Right forelimb (tissue), 1 donor: ENCODE measurements around the gene CEP95.

Experiments used
- DNase-seq: peaks from one replicate; pipeline ENCODE4 v3.0.0-alpha.2; 2018

Gene CEP95

GRCh38 chr17:64527914-64528313 lies 21.1 kb downstream of the CEP95 start:
- no peak for DNase-seq

GRCh38 chr17:64529221-64529620 lies 22.4 kb downstream of the CEP95 start:
- DNase-seq: no peak

GRCh38 chr17:64531955-64532371 lies 25.2 kb downstream of the CEP95 start:
- no peak for DNase-seq

GRCh38 chr17:64532409-64532808 lies 25.6 kb downstream of the CEP95 start:
- no peak for DNase-seq

- no peak for DNase-seq
Measured at GRCh38 chr17:64533784-64534183, 27.0 kb downstream of the CEP95 start.

- no peak for DNase-seq
Measured at GRCh38 chr17:64534187-64534586, 27.4 kb downstream of the CEP95 start.

- no peak for DNase-seq
Measured at GRCh38 chr17:64535357-64535756, 28.6 kb downstream of the CEP95 start.

- no peak for DNase-seq
Measured at GRCh38 chr17:64536913-64537312, 30.1 kb downstream of the CEP95 start.

GRCh38 chr17:64537488-64537887 lies 30.7 kb downstream of the CEP95 start:
- DNase-seq: no peak

- DNase-seq: no peak
Measured at GRCh38 chr17:64538508-64539130, 31.8 kb downstream of the CEP95 start.

- DNase-seq: no peak
Measured at GRCh38 chr17:64540118-64540776, 33.5 kb downstream of the CEP95 start.

- DNase-seq: no peak
Measured at GRCh38 chr17:64544742-64545141, 38.0 kb downstream of the CEP95 start.

- no peak for DNase-seq
Measured at GRCh38 chr17:64546716-64547115, 39.9 kb downstream of the CEP95 start.

GRCh38 chr17:64547319-64547718 lies 40.5 kb downstream of the CEP95 start:
- no peak for DNase-seq

- no peak for DNase-seq
Measured at GRCh38 chr17:64551461-64551860, 44.7 kb downstream of the CEP95 start.

- no peak for DNase-seq
Measured at GRCh38 chr17:64554028-64554637, 47.4 kb downstream of the CEP95 start.

GRCh38 chr17:64555281-64555680 lies 48.5 kb downstream of the CEP95 start:
- DNase-seq: no peak

GRCh38 chr17:64564098-64564497 lies 57.3 kb downstream of the CEP95 start:
- DNase-seq: no peak

GRCh38 chr17:64565563-64565962 lies 58.8 kb downstream of the CEP95 start:
- DNase-seq: no peak

GRCh38 chr17:64571746-64572145 lies 65.0 kb downstream of the CEP95 start:
- DNase-seq: no peak

GRCh38 chr17:64572682-64573154 lies 65.9 kb downstream of the CEP95 start:
- no peak for DNase-seq

GRCh38 chr17:64573214-64573613 lies 66.4 kb downstream of the CEP95 start:
- DNase-seq: no peak

- DNase-seq: no peak
Measured at GRCh38 chr17:64574646-64575045, 67.9 kb downstream of the CEP95 start.

GRCh38 chr17:64575431-64575830 lies 68.7 kb downstream of the CEP95 start:
- DNase-seq: no peak
